GM23338 (cell line): ENCODE results near the gene GLB1L3. TPM values are rescaled to one million over a fixed set of nuclear protein-coding genes. Genes with fewer than 3 reads are reported as not detected.

Source experiments
- ATAC-seq: fragments of 200-7000 bp; cut with Tn5 transposase; 3 replicates; pipeline ENCODE4 v1.9.1; 2020
- DNase-seq: peaks from one replicate; pipeline ENCODE4 v3.0.0-alpha.2; 2015; ENCODE audit warnings: low spot score
- H2AFZ ChIP-seq: fragments of 200-600 bp; sonication (generic); 2 replicates; pipeline ENCODE4 v1.8.0; 2016; ENCODE audit warnings: antibody characterized with exemption, mild to moderate bottlenecking, moderate library complexity
- H3F3A ChIP-seq: fragments of 200-600 bp; sonication (generic); replicated peaks from 2 replicates; pipeline ENCODE4 v1.8.0; 2017; ENCODE audit warnings: antibody characterized with exemption, mixed run types, low read depth
- H3K27ac ChIP-seq: fragments of 200-600 bp; sonication (generic); 2 replicates; pipeline ENCODE4 v1.6.1; 2016; ENCODE audit warnings: low read depth
- H3K27me3 ChIP-seq: fragments of 200-600 bp; sonication (generic); 2 replicates; pipeline ENCODE4 v1.8.0; 2016; ENCODE audit warnings: mild to moderate bottlenecking, mixed run types, moderate library complexity; ENCODE audit not compliant: insufficient read depth
- H3K36me3 ChIP-seq: fragments of 200-600 bp; sonication (generic); 2 replicates; pipeline ENCODE4 v1.8.0; 2016; ENCODE audit warnings: mild to moderate bottlenecking; ENCODE audit not compliant: insufficient read depth
- H3K4me1 ChIP-seq: fragments of 200-600 bp; sonication (generic); 2 replicates; pipeline ENCODE4 v1.8.0; 2016; ENCODE audit warnings: mild to moderate bottlenecking, moderate library complexity; ENCODE audit not compliant: insufficient read depth
- H3K4me2 ChIP-seq: fragments of 200-600 bp; sonication (generic); 2 replicates; pipeline ENCODE4 v1.7.1; 2017; ENCODE audit warnings: mixed run types
- H3K4me3 ChIP-seq: fragments of 200-600 bp; sonication (generic); 2 replicates; pipeline ENCODE4 v1.6.1; 2016; ENCODE audit warnings: mixed run types
- H3K79me2 ChIP-seq: fragments of 200-600 bp; sonication (generic); replicated peaks from 2 replicates; pipeline ENCODE4 v1.8.0; 2017; ENCODE audit warnings: mild to moderate bottlenecking; ENCODE audit not compliant: insufficient read depth
- H3K9me2 ChIP-seq: fragments of 200-600 bp; sonication (generic); 2 replicates; pipeline ENCODE4 v1.8.0; 2017; ENCODE audit not compliant: insufficient read depth
- H4K20me1 ChIP-seq: fragments of 200-600 bp; sonication (generic); replicated peaks from 2 replicates; pipeline ENCODE4 v1.8.0; 2017; ENCODE audit warnings: mild to moderate bottlenecking; ENCODE audit not compliant: insufficient read depth
- H3K27ac Mint-ChIP-seq: 2 replicates; pipeline ENCODE4 v1.8.0; 2020; ENCODE audit warnings: inconsistent platforms, mild to moderate bottlenecking, moderate library complexity, mixed read lengths
- H3K27me3 Mint-ChIP-seq: 3 replicates; pipeline ENCODE4 v1.8.0; 2022; ENCODE audit warnings: low read depth, mild to moderate bottlenecking, moderate library complexity, mixed read lengths, inconsistent platforms; ENCODE audit not compliant: insufficient read depth, poor library complexity
- H3K36me3 Mint-ChIP-seq: 3 replicates; pipeline ENCODE4 v1.8.0; 2021; ENCODE audit warnings: low read depth, mild to moderate bottlenecking, inconsistent platforms, moderate library complexity, mixed read lengths
- H3K4me1 Mint-ChIP-seq: 3 replicates; pipeline ENCODE4 v1.8.0; 2020; ENCODE audit warnings: mild to moderate bottlenecking, inconsistent platforms, mixed read lengths
- H3K4me3 Mint-ChIP-seq: 3 replicates; pipeline ENCODE4 v1.8.0; 2021; ENCODE audit warnings: moderate library complexity, mild to moderate bottlenecking, inconsistent platforms, mixed read lengths
- H3K9me3 Mint-ChIP-seq: 3 replicates; pipeline ENCODE4 v1.8.0; 2020; ENCODE audit warnings: moderate library complexity, mild to moderate bottlenecking, inconsistent platforms, mixed read lengths
- CREB1 ChIP-seq: fragments of 250-450 bp; sonication (Bioruptor Pico); IDR thresholded peaks from 2 replicates; pipeline ENCODE4 v1.5.0; 2020; ENCODE audit warnings: low read depth, mild to moderate bottlenecking, moderate library complexity
- ETS1 ChIP-seq: IDR thresholded peaks from 2 replicates; pipeline ENCODE4 v1.6.1; 2016; ENCODE audit warnings: antibody characterized with exemption
- EZH2 ChIP-seq: fragments of 200-600 bp; sonication (generic); IDR thresholded peaks from one replicate; pipeline ENCODE4 v1.8.0; 2017; ENCODE audit warnings: antibody characterized with exemption, mild to moderate bottlenecking, low read depth; ENCODE audit not compliant: unreplicated experiment
- EZH2phosphoT487 ChIP-seq: fragments of 200-600 bp; sonication (generic); IDR thresholded peaks from one replicate; pipeline ENCODE4 v1.8.1; 2018; ENCODE audit warnings: antibody characterized with exemption; ENCODE audit not compliant: unreplicated experiment
- JUNB ChIP-seq: IDR thresholded peaks from one replicate; pipeline ENCODE4 v1.6.1; 2016; ENCODE audit warnings: antibody characterized with exemption; ENCODE audit not compliant: unreplicated experiment
- NANOG ChIP-seq: IDR thresholded peaks from 2 replicates; pipeline ENCODE4 v1.6.1; 2016; ENCODE audit warnings: antibody characterized with exemption, borderline replicate concordance
- POLR2AphosphoS5 ChIP-seq: IDR thresholded peaks from 2 replicates; pipeline ENCODE4 v1.6.1; 2016; ENCODE audit warnings: antibody characterized with exemption, low read depth
- STAT1 ChIP-seq: IDR thresholded peaks from one replicate; pipeline ENCODE4 v1.6.1; 2016; ENCODE audit warnings: antibody characterized with exemption; ENCODE audit not compliant: unreplicated experiment
- ZNF114 ChIP-seq: fragments of 250-450 bp; sonication (Bioruptor Pico); IDR thresholded peaks from 2 replicates; pipeline ENCODE4 v1.5.0; 2020; ENCODE audit warnings: mild to moderate bottlenecking, moderate library complexity
- ZNF331 ChIP-seq: fragments of 250-450 bp; sonication (Bioruptor Pico); IDR thresholded peaks from 2 replicates; pipeline ENCODE4 v1.5.0; 2020; ENCODE audit warnings: low read depth, mild to moderate bottlenecking, moderate library complexity
- ZNF462 ChIP-seq: fragments of 250-450 bp; sonication (Bioruptor Pico); IDR thresholded peaks from 2 replicates; pipeline ENCODE4 v1.5.0; 2020; ENCODE audit warnings: mild to moderate bottlenecking, moderate library complexity
- polyA plus RNA-seq: library from polyadenylated mRNA; unstranded; fragments of >200 nt; fragmentation: Nextera tagmentation; extraction: Ambion mirVana; gene quantifications from 2 replicates; pipeline ENCODE4 v1.2.1, GENCODE V29; 2016
- total RNA-seq: library from RNA; depleted of rRNA; stranded (reverse); fragments of >200 nt; shearing (Covaris generic); gene quantifications from 2 replicates; pipeline ENCODE4 v1.2.3, GENCODE V29; 2014
- TF ChIP-seq, protein P1 (sequence below), 2 experiments: fragments of 200-600 bp in 1 of 2; sonication (generic) in 1 of 2; conservative IDR thresholded peaks; 2 replicates each; pipeline versions ENCODE4 v1.5.1 to v1.6.1; 2016 to 2017; ENCODE audit warnings: antibody characterized with exemption in 2 of 2, low read depth in 2 of 2, mild to moderate bottlenecking in 2 of 2, moderate library complexity in 1 of 2
- TF ChIP-seq, protein P2 (sequence below): IDR thresholded peaks from one replicate; pipeline ENCODE4 v1.6.1; 2018; ENCODE audit warnings: antibody characterized with exemption; ENCODE audit not compliant: unreplicated experiment

Gene GLB1L3
- total and polyA plus RNA-seq, 2 experiments from 2014 or later = 28.8 to 33.1 TPM

GRCh38 chr11:134342572-134343340 is 66.6 kb downstream of the GLB1L3 start:
- Histone ChIP-seq H3K4me1 (no peaks in the 10 kb centered on the region), H3K27ac (no peak overlapping the region), H3K9me2 (no peaks in the 10 kb centered on the region), H3K79me2 (no peaks in the 10 kb centered on the region), H4K20me1 (no peaks in the 10 kb centered on the region), H2AFZ (peak overlapping the region; percentile 66; the same call in 1 of the 2 replicates), H3K27me3 (no peaks in the 10 kb centered on the region), H3F3A (no peaks in the 10 kb centered on the region), H3K36me3 (no peaks in the 10 kb centered on the region), H3K4me3 (no peak overlapping the region), H3K4me2 (no peak overlapping the region)
- DNase-seq = peak; percentile 38
- no peak overlapping the region for H3K27ac Mint-ChIP-seq
- peaks cover 5% of the 10 kb centered on the region; the same call in 2 of the 3 replicates for H3K4me1 Mint-ChIP-seq
- no peaks in the 10 kb centered on the region for H3K36me3 Mint-ChIP-seq
- no peaks in the 10 kb centered on the region for H3K9me3 Mint-ChIP-seq
- no peak overlapping the region for H3K4me3 Mint-ChIP-seq
- no peak for TF ChIP-seq NANOG
- no peak for TF ChIP-seq JUNB
- TF ChIP-seq POLR2AphosphoS5 = no peak
- TF ChIP-seq ZNF114 = no peak
- TF ChIP-seq ETS1 = no peak
- no peak for TF ChIP-seq EZH2phosphoT487
- TF ChIP-seq, protein P1, sequence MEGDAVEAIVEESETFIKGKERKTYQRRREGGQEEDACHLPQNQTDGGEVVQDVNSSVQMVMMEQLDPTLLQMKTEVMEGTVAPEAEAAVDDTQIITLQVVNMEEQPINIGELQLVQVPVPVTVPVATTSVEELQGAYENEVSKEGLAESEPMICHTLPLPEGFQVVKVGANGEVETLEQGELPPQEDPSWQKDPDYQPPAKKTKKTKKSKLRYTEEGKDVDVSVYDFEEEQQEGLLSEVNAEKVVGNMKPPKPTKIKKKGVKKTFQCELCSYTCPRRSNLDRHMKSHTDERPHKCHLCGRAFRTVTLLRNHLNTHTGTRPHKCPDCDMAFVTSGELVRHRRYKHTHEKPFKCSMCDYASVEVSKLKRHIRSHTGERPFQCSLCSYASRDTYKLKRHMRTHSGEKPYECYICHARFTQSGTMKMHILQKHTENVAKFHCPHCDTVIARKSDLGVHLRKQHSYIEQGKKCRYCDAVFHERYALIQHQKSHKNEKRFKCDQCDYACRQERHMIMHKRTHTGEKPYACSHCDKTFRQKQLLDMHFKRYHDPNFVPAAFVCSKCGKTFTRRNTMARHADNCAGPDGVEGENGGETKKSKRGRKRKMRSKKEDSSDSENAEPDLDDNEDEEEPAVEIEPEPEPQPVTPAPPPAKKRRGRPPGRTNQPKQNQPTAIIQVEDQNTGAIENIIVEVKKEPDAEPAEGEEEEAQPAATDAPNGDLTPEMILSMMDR (conservative IDR thresholded peaks at IDR 0.05; ENCODE audit: low read depth in 2 of 2) = no peak
- no peak for TF ChIP-seq ZNF462 (CRISPR knock-in tag)
- no peak for TF ChIP-seq CREB1 (CRISPR knock-in tag)
- no peak for TF ChIP-seq EZH2
- TF ChIP-seq, protein P2, sequence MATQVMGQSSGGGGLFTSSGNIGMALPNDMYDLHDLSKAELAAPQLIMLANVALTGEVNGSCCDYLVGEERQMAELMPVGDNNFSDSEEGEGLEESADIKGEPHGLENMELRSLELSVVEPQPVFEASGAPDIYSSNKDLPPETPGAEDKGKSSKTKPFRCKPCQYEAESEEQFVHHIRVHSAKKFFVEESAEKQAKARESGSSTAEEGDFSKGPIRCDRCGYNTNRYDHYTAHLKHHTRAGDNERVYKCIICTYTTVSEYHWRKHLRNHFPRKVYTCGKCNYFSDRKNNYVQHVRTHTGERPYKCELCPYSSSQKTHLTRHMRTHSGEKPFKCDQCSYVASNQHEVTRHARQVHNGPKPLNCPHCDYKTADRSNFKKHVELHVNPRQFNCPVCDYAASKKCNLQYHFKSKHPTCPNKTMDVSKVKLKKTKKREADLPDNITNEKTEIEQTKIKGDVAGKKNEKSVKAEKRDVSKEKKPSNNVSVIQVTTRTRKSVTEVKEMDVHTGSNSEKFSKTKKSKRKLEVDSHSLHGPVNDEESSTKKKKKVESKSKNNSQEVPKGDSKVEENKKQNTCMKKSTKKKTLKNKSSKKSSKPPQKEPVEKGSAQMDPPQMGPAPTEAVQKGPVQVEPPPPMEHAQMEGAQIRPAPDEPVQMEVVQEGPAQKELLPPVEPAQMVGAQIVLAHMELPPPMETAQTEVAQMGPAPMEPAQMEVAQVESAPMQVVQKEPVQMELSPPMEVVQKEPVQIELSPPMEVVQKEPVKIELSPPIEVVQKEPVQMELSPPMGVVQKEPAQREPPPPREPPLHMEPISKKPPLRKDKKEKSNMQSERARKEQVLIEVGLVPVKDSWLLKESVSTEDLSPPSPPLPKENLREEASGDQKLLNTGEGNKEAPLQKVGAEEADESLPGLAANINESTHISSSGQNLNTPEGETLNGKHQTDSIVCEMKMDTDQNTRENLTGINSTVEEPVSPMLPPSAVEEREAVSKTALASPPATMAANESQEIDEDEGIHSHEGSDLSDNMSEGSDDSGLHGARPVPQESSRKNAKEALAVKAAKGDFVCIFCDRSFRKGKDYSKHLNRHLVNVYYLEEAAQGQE = no peak
- no peak for TF ChIP-seq ZNF331
- no peak for TF ChIP-seq STAT1
- peaks cover 5% of the 10 kb centered on the region for H3K27me3 Mint-ChIP-seq
- peak; percentile 41 for ATAC-seq
